Stimulated activated CD4-positive, alpha-beta T cell treated with anti-CD3 and anti-CD28 coated beads, TNF-alpha, amount 100 ng/mL, for 24 hours (primary cell): ENCODE measurements around the gene SLC27A3.
"Not testable (repeated sequence)": the region's sequence is repeated elsewhere in the genome, so short reads cannot be mapped to it uniquely, and the experiment has no call there.

Experiments
- DNase-seq, 3 experiments: peaks; one replicate each; pipeline ENCODE4 v3.0.0-alpha.2; 2020; ENCODE audit warnings: low read depth in 3 of 3

SLC27A3 gene

DNA sequence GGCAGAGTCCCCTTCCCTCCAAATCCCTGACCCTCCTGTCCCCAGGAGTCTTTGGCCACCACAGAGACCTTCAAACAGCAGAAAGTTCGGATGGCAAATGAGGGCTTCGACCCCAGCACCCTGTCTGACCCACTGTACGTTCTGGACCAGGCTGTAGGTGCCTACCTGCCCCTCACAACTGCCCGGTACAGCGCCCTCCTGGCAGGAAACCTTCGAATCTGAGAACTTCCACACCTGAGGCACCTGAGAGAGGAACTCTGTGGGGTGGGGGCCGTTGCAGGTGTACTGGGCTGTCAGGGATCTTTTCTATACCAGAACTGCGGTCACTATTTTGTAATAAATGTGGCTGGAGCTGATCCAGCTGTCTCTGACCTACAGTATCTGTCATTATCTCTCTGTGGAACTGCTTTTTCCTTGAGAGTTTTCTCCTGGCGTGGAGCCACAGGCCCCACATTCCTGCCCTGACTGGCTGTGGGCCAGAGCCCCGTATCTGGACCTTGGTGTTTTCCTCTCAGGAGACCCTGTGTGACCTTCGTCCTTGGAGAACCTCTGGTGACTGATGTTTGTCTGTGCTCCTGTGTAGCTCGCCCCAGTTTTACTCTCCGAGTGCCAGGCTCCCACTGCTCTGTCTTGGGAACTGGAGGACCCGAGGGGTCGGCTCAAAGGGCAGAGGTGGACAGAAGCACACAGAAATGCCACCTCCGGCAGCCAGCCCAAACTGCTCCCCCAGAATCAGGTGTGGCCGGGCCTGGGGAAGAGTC is 4.8 kb downstream of the SLC27A3 start:
- no peak for DNase-seq

DNA sequence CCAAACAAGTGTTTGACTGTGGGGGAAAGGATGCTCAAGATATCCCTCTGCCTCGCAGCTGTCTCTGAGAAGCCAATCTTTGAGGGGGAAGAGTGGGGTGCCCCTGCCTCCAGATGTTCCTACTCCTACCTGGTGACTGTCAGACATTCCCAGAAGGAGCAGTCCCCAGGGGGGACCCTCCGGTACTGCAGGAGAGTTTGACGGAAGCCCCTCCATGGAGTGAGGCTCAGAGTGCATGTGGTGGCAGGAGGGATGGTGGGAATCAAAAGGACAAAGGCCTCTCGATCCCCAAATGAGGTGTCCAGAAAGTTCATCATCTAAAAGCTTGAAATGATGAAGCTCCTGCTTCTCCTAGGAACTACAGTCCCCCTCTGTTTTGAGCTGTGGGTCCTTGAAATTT is 5.3 kb downstream of the SLC27A3 start:
- DNase-seq, result no peak

DNA sequence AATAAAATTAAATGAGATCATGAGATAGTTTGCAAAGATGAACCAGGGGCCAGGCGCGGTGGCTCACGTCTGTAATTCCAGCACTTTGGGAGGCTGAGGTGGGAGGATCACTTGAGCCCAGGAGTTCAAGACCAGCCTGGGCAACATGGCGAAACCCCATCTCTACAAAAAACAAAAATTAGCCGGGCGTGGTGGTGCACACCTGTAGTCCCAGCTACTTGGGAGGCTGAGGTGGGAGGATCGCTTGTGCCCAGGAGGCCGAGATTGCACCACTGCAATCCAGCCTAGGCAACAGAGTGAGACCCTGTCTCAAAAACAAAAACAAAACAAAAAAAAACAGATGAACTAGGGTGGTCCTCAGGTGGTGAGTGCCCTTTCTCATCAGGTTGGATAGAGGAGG is 7.4 kb downstream of the SLC27A3 start:
- DNase-seq, result not testable (repeated sequence)

DNA sequence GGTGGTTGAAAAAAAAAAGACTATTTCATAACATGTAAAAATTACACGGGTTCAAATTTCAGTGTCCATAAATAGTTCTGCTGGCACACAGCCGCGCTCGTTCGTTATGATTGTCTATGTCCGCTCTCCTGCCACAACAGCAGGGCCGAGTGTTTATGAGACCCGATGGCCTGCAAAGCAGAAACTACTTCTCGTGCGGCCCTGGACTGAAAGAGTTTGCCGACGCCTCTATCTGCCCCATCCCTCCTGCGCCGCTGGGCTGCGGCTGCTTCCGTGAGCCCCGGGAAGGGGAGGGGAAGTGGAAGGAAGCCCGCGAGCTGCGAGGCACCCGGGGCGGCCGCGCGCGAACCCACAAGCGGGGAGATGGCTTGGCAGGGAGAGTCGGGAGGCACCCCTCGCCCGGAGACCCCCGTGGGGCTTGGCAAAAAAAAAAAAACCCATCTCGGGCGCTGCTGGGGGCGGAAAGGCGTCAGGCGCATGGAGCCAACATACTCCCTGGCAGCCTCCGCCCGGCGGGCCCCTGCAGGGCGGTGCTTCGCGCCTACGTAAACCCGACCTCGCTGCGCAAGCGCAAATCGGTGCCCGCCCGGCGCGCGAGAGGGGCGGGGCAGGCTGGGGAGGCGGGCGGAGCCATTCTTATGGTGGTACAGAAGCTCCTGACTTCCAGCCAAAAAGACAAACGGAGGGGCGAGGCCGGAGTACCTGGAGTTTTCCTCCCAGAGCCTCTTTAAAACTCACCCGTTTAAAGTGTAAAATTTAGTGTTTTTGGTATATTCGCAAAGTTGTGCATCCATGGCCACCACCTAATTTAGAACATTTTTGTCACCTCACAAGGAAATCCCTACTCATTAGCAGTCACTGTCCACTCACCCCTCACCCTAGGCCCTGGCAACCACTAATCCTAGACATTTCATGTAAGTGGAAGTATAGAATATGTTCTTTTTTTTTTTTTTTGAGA is 8.3 kb downstream of the SLC27A3 start:
- DNase-seq, result peak; percentile 82 to 90 (median 84)

DNA sequence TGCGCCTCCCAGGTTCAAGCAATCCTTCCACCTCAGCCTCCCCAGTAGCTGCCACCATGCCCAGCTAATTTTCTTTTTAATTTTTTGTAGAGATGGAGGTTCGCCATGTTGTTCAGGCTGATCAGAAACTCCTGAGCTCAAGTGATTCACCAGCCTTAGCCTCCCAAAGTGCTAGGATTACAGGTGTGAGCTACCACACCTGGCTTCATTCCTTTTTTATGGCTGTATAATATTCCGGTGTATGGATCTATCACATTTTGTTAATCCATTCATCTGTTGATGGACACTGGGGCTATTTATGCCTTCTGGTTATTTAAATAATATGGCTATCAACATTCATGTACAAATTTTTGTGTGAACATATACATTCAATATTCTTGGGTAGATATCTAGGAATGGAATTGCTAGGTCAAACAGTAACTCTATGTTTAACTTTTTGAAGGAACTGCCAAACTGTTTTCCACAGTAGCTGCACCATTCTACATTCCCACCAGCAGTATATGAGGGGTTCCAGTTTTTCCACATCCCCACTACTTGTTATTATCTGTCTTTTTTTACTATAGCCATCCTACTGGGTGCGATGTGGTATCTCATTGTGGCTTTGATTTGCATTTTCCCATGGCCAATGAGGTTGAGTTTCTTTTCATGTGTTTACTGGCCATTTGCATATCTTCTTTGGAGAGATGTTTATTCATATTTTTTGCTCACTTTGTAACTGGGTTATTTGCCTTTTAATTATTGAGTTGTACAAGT is 11.0 kb downstream of the SLC27A3 start:
- no peak for DNase-seq

DNA sequence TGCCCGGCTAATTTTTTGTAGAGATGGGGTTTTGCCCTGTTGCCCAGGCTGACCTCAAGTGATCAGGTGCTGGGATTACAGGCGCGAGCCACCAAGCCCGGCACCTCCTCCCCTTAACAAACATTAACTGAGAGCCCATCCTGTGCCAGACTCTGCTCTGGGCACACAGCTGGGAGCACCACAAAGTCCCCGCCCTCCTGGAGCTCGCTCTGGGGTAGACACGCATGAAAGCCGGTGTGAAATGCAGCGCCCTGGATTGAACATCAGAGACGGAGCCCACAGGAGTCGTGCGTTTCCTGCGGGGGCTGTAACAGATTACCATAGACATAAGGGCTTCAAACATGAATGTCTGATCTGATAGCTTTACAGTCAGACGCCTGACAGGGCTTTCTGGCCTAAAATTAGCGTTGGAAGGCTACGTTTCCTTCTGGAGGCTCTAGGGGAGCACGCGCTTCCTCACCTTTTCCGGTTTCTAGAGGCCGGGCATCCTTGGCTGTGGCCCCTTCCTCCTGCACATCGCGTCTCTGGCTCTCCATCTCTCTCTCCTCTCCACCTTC is 14.3 kb downstream of the SLC27A3 start:
- DNase-seq, result no peak

DNA sequence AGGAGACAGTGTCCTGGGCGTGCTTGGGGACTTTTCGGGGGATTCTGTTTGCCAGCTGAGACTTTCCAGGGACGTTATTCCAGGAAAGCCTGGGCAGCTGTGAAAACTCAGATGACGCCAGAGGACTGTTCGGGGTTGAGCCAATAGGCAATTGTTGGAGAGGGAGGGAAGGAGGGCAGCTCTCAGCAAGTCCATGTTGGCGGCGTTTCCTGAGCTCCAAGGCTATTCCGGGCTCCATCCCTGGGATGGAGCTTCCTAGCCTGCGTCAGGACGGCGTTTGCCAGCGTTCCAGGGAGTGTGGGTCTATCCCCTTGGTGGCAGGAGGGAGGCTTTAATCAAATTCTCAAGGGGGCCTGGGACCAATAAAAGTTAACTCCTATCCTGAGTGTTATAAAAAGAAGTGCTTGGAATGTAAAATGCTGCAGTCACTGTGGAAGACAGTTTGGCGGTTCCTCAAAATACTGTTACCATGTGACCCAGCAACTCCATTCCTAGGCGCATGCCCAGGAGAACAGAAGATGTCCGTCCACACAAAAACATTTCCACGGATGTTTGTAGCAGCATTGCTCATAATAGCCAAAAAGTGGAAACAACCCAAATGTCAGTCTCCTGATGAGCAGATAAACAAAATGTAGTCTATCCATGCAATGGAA is 15.2 kb downstream of the SLC27A3 start:
- no peak for DNase-seq

DNA sequence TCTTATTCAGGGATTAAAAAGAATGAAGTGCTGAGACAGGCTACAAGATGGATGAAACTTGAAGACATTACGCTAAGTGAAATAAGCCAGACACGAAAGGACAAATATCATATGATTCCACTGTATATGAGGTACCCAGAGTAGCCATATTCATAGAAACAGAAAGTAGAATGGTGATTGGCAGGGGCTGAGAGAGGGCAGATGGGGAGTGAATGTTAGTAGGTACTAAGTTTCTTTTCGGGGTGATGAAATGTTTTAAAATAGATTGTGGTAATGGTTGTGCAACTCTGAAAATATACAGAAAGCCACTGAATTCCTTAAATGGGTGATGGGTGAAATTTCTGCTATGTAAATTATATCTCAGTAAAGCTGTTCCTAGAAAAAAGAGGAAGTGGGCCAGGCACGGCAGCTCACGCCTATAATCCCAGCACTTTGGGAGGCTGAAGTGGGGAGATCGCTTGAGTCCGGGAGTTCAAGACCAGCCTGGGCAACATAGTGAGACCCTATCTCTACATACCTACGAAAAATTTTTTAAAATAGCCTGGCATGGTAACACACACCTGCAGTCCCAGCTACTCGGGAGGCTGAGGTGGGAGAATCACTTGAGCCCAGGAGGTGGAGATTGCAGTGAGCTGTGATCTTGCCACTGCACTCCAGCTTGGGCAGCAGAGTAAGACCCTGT is 15.9 kb downstream of the SLC27A3 start:
- no peak for DNase-seq

DNA sequence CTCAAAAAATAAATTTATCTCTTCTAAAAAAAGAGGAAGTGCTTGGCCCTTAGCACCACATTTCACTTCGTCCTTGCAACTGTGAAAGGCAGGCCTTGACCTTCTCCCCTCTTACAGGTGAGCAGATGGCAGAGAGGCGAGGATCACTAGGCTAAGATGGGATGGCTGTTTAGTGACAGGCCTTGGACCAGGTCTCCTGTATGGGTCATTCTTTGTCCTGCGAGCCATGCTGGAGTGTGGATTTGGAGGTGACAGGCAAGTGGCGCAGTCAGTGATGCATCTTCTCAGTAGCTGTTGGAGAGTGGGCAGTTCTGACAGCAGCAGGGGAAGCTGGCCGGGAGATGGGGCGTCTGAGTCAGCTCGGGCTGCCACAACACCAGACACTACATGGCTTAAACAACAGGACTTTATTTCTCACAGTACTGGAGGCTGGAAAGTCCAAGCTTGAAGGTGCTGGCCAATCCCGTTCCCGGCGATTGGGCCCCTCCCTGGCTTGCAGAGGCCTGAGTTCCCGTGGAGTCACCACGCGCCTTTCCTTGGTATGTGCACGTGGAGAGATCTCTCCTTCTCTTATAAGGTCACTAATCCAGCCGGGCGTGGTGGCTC is 16.5 kb downstream of the SLC27A3 start:
- no peak for DNase-seq

DNA sequence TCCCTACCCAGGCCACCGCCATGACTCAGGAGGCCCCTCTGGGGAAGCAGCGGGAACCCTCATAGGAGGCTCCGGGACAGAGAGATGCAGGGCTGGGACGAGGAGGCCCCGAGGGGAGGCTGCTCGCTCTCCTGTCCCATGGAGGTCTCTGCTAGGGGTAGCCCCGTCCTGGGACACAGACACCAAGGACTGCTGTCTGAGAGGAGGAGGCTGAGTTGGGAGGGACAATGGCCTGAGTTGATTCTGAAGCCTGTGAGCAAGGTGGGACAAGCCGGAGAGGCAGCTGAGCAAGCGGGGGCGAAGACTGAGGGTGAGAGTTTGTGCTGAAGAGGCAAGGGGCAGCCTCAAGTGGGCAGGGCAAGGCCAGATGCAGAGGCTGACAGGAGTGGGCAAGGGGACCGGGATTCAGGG is 17.4 kb downstream of the SLC27A3 start:
- DNase-seq, result no peak

DNA sequence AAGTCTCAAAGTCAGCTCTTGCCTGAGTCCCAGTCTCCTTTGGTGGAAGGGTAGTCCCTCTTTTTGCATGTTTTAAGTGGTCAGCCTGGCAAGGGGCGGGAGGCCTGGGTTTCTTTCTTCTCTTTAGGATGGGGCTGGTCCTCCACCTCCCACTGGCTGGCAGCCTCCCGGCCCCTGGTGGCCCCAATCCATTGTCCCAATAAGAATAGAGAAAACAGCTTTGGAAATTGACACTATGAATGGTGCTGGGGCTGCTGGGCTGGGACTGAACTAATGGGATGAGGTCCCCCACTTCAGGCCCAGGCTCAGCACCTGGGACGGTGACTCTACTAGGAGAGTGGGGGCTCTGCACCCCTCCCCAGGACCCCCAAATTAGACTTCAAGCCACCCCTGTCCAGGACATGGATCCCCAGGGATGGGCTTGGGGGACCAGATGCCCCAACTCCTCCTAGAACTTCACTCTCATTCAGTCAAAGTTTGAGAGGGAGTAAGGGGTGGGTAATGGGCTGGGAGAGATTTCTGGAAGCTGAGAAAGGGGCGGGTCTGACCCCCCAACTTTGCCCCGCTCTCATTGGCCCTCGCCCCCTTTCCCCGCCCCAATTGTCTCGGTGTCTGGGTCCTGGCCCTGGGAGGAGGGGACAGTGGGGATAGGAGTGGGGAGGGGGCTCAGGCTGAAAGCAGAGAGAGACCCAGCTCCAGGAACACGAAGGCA is 18.2 kb downstream of the SLC27A3 start:
- DNase-seq, result no peak

DNA sequence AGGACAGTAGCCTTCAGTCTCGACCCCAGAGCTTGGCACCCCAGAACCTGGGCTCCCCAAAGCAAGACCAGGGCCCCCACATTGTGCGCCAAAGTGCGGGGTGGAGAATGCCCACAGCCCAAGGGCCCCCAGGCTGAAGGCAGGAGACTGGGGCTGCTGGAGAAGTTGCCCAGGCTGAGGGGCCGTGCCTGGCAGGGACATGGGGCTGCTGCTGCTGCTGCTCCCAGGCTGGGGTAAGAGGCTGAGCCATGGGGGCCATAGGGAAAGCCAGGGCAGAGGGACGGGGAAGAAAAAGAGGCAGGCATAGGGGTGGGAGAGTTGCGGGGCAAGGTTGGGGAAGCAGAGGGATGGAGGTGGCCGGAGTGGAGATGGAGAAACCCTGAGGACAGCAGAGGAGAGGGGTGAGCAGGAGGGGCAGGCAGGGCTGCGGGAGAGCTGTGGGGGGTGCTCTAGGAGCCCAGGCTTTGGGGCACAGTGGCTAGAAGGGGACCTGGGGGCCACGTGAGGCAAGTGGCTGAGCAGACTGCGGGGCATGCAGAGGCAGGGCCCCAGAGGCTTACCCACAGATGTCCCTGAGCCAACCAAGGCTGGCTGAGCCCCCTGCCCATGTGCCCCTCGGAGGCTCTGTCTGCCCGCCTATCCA is 18.9 kb downstream of the SLC27A3 start:
- DNase-seq, result no peak

DNA sequence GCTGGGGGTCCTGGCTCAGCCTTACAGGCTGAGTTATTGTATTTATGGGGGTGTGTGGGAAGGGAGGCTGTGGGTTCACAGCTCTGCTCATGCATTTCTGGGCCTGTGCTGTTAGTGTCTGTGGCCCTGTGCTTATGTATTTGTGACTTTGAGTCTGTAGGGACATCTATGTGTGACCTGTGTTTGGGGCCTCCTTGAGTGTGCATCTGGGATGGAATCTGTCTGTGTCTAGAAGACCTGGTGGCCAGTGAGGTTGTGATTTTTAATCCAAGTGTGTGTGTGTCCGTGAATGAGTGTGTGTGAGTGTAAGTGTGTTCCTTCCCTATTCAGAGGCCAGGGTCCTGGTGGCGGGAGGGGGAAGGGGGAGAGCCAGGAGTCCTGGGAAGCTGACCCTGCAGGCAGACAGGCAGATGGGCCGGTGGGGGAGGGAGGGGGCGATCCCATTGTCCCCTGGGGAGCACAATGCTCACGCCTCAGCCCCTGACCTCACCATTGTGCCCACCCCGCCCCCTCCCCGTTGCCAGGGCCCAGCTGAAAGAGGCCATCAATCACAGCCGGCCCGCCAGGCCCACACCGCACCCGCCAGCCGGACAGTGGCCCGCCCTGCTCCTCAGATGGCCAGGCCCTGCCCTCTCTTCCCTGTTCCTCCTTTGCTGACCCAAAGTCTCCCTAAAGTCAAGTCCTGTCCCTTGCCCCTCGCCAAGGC is 19.6 kb downstream of the SLC27A3 start:
- DNase-seq, result no peak

DNA sequence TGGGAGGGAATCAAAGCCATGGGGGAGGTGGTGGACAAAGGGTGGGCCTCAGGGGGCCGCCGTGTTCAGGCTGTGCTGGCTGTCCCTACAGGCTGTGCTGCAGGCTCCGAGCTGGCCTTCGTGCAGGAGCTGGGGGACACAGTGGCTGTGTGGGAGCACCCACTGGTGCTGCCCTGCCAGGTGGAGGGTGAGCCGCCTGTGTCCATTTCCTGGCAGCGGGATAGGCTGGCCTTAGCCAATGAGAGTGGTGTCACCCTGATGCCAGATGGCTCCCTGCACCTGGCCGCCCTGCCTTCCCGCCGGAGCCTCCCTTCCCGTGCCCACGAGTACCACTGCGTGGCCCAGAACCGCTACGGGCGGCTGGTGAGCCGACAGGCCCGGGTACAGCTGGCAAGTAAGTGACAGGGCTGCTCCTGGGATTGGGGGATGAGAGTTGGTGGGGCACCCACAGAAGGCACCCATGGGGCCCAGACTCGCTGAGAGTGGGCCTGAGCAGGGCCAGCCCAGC is 20.2 kb downstream of the SLC27A3 start:
- DNase-seq, result no peak

DNA sequence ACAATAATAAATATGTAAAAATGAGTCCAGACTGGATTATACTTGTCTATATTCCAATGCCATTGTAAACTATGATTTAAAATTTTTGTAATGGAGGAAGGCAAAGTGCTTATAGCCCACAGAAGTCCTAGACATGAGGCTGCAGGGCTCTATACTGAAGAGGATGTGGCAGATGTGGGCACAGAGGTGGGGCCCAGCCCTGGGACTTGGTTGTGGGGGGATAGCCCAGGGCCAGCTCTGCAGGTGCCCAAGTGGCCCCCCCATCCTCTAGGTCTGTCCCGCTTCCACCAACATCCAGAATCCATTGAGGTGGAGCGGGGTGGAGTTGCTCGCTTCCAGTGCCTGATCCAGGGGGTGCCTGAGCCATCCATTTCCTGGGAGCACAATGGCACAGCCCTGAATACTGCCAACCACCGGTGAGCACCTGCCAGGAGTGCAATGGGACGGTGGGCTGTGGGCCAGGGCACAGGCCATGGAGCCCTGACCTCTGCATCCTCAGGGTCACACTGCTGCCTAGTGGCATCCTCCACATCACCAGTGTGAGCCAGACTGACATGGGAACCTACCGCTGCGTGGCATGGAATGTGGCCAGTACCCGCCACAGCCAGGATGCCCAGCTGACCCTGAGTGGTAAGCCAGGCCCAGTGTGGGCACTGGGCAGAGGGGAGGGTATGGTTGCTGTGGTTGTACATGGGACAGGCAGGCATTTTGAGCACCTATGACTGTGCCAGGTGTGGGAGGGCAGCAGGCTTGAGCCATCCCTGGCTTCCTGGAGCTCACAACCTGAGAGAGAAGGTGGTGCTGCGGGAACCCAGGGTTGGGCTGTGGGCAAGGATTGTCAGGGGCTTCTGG is 21.0 kb downstream of the SLC27A3 start:
- DNase-seq, result no peak

DNA sequence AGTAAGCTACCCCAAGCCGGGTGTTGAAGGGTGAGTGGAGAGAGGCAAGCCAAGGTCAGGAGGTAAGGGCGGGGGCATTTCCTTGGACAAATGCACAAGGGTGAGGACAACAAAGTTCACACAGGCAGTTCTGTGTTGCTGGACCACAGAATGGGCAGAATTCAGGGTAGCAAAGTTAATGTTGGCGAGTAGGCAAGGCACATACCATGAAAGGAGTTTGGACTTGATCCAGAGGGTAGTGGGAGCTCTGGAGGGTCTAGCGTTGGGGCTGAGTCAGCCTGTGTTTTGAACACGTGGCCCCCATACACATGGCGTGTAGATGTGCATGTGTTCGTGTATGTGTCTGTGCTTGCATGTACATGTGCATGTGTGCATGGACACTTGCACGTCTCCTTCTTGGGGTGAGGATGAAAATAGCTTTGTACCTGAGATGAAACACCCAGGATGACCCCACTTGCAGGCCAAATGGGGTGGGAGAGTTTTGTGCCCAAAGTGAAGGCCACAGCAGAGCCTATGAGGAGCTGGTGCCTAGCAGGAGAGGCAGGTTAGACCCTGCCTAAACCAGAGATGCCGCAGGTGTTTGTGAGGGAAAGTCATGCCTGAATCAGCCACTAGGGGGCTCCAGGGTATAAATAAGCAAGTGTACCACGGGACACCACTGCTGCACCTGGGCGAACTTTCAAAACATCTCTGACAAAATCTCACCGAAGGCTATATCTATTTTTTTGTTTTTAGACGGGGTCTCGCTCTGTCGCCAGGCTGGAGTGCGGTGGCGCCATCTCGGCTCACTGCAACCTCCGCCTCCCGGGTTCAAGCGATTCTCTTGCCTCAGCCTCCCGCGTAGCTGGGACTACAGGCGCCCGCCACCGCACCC is 21.8 kb downstream of the SLC27A3 start:
- DNase-seq, result peak; percentile 57 to 84 (median 79)

DNA sequence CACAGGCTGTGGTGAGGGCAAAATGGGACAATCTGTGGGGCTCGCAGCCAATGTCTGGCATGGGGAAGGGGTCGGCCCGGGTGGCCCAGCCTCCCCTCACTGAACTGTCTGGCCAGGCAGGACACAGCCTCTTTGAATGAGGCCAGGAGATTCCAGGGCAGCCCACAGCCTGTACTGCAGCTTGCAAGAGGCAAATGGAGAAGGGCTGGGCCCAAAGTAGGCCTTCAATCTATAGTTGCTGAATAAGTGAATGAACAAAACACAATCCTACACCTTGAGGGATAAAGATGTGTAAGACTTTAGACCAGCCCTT is 23.2 kb downstream of the SLC27A3 start:
- no peak for DNase-seq
